Astrocyte (in vitro differentiated cells and primary cell): Measurements from ENCODE around the gene CACNA1H.

ENCODE experiments used
- EZH2 ChIP-seq: IDR thresholded peaks from 2 replicates; pipeline ENCODE4 v1.6.1; 2012; ENCODE audit warnings: mild to moderate bottlenecking, low read length, inconsistent platforms; ENCODE audit not compliant: insufficient read depth
- TF ChIP-seq, protein P1 (sequence below): IDR thresholded peaks from 2 replicates; pipeline ENCODE4 v1.5.1; 2011; ENCODE audit warnings: low read depth, mild to moderate bottlenecking, inconsistent platforms, low read length, moderate library complexity; ENCODE audit not compliant: insufficient read depth

DNA sequence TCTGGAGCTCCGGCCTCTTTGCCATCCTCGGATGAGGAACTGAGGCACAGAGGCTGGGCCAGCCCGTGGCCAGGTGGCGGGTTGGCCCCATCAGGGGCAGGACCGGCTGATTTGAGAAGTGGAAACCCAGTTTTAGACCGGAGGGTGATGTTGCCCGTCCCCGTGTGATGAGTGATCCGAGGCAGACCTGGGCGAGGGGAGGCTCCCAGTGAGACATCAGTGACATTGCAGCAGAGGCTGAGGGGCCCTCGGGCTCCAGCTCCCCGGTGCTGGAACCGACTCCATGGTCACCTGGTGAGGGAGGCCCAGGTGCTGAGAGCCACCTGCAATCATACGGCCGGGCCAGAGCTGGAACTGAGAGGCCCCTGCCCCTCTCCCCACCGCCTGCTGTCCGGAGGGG is 26.9 kb upstream of the CACNA1H start:
- TF ChIP-seq, protein P1, sequence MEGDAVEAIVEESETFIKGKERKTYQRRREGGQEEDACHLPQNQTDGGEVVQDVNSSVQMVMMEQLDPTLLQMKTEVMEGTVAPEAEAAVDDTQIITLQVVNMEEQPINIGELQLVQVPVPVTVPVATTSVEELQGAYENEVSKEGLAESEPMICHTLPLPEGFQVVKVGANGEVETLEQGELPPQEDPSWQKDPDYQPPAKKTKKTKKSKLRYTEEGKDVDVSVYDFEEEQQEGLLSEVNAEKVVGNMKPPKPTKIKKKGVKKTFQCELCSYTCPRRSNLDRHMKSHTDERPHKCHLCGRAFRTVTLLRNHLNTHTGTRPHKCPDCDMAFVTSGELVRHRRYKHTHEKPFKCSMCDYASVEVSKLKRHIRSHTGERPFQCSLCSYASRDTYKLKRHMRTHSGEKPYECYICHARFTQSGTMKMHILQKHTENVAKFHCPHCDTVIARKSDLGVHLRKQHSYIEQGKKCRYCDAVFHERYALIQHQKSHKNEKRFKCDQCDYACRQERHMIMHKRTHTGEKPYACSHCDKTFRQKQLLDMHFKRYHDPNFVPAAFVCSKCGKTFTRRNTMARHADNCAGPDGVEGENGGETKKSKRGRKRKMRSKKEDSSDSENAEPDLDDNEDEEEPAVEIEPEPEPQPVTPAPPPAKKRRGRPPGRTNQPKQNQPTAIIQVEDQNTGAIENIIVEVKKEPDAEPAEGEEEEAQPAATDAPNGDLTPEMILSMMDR = no peak
- no peak for TF ChIP-seq EZH2
